Activated CD8-positive, alpha-beta T cell treated with anti-CD3 and anti-CD28 coated beads, Interleukin-2, amount 10 ng/mL, durations not matched to agents 7 days and 5 days (primary cell): ENCODE data around the gene MAD2L2. TPM values are rescaled to one million over a fixed set of nuclear protein-coding genes. Genes with fewer than 3 reads are reported as not detected.
A peak's percentile ranks its signal among the peaks of the same experiment; 100 is the strongest.

ENCODE experiments used
- ATAC-seq: fragments of 150-1000 bp; cut with Tn5 transposase; one replicate; pipeline ENCODE4 v1.10.0; 2021; ENCODE audit warnings: moderate library complexity
- CTCF ChIA-PET: fragments of 350-600 bp; sonication (Branson Sonifier 250); formaldehyde crosslinking; loops from one replicate; lab custom pipeline; 2021; ENCODE audit warnings: antibody characterized with exemption; lab: Charles Lee
- POLR2A ChIA-PET: fragments of 350-600 bp; sonication (Branson Sonifier 250); formaldehyde crosslinking; loops from one replicate; lab custom pipeline; 2021; ENCODE audit warnings: antibody characterized with exemption; lab: Charles Lee
- DNase-seq: peaks from one replicate; pipeline ENCODE4 v3.0.0-alpha.2; 2020
- H3K27ac Mint-ChIP-seq: one replicate; pipeline ENCODE4 v1.8.0; 2021; ENCODE audit warnings: mild to moderate bottlenecking, mixed read lengths
- H3K27me3 Mint-ChIP-seq: one replicate; pipeline ENCODE4 v1.8.0; 2021; ENCODE audit warnings: low read depth, mixed read lengths
- H3K36me3 Mint-ChIP-seq: one replicate; pipeline ENCODE4 v1.8.0; 2021; ENCODE audit warnings: low read depth, mixed read lengths
- H3K4me1 Mint-ChIP-seq: one replicate; pipeline ENCODE4 v1.8.0; 2021; ENCODE audit warnings: low read depth, mixed read lengths
- H3K4me3 Mint-ChIP-seq: one replicate; pipeline ENCODE4 v1.8.0; 2021; ENCODE audit warnings: mild to moderate bottlenecking, mixed read lengths
- H3K9me3 Mint-ChIP-seq: one replicate; pipeline ENCODE4 v1.8.0; 2022; ENCODE audit warnings: mixed read lengths; ENCODE audit not compliant: insufficient read depth
- total RNA-seq, 2 experiments: library from RNA; stranded (reverse); gene quantifications; one replicate each; pipeline ENCODE4 v1.2.3, GENCODE V29; 2021

MAD2L2 gene
- total RNA-seq, 2 experiments from 2014 or later: 127 to 129 TPM

DNA sequence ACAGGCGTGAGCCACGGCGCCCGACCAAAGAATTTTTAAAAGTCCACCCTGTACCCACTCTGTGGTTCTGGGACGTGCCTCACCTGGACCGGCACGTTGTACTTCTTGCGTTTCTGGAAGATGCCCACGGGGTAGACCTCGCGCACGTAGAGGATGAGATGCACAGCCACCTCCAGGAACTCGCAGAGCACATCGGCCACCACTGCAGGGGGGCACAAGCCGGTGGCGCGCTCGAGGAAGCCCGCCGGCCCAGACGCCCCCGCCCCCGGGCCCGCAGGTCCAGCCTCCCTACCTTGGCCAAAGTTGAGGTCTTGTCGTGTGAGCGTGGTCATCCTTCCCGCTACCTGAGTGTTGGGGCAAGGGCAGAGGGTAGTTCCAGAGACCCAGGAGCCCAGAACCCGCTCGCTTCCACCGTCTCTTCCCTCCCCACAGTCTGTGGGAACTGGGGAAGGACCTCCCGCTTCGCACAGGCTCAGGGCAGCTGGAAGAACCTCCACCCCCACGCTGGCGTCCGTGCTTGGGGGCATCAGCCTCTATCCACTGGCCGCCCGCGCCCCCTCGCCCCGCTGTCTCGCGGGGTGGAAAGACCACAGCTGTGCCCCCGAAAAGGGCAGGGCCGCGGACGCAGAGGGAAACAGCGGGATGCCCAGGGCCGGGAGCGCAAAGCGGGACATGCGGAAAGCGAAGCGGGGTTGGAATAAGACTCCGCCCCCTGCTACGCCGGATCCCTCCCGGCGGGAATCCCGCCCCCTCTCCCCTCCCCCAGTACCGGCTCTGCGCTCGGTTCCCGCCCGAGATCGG lies 478 bp downstream of the MAD2L2 start:
- no peaks in the 10 kb centered on the region for H3K9me3 Mint-ChIP-seq
- ATAC-seq (peak; percentile 8), DNase-seq (peak; percentile 28)
- peak overlapping the region; percentile 88 for H3K4me3 Mint-ChIP-seq
- peaks cover 11% of the 10 kb centered on the region for H3K27me3 Mint-ChIP-seq
- H3K36me3 Mint-ChIP-seq: peaks cover 27% of the 10 kb centered on the region
- peak overlapping the region; percentile 74 for H3K27ac Mint-ChIP-seq
- POLR2A ChIA-PET: interaction anchor here (0.7 to 5.7 kb wide), 8 partner anchors 12 to 229 kb away, joined by 3 to 38 read pairs (median 4); partner anchors contain the start of gene FBXO6
- H3K4me1 Mint-ChIP-seq: peaks cover 25% of the 10 kb centered on the region
- CTCF ChIA-PET: interaction anchor here (0.9 to 2.5 kb wide), 7 partner anchors 16 to 158 kb away, joined by 3 to 26 read pairs (median 6); partner anchors contain the start of gene FBXO6

DNA sequence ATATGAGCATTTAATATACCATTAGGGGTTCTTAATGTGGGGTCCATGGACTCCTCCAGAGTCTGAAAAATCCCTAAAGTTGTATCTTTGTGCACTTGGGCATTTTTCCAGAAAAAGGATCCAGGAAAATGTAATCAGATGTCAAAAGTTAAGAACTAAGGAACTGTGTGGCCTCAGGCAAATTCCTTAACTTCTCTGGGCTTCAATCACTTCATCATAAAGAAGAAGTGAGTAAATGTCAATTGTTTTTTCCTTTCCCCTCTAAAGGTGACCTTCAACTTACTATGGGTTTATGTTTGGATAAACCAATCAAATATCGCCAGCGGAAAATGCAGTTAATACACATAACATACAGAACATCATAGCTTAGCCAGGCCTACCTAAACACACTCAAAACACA lies 2.5 kb downstream of the MAD2L2 start:
- DNase-seq (no peak), ATAC-seq (no peak)
- POLR2A ChIA-PET: interaction anchor here (0.7 to 5.7 kb wide), 3 partner anchors 14 to 229 kb away, joined by 3 to 38 read pairs (median 4); partner anchors contain the start of gene FBXO6
- CTCF ChIA-PET: interaction anchor here (1.4 to 3.5 kb wide), 3 partner anchors 14 to 41 kb away, joined by 3 to 13 read pairs (median 6); partner anchors contain the start of gene FBXO6
- Mint-ChIP-seq H3K27me3 (peaks cover 4% of the 10 kb centered on the region), H3K4me1 (peaks cover 25% of the 10 kb centered on the region), H3K4me3 (peak overlapping the region; percentile 44), H3K36me3 (peaks cover 42% of the 10 kb centered on the region), H3K27ac (no peak overlapping the region), H3K9me3 (no peaks in the 10 kb centered on the region)

DNA sequence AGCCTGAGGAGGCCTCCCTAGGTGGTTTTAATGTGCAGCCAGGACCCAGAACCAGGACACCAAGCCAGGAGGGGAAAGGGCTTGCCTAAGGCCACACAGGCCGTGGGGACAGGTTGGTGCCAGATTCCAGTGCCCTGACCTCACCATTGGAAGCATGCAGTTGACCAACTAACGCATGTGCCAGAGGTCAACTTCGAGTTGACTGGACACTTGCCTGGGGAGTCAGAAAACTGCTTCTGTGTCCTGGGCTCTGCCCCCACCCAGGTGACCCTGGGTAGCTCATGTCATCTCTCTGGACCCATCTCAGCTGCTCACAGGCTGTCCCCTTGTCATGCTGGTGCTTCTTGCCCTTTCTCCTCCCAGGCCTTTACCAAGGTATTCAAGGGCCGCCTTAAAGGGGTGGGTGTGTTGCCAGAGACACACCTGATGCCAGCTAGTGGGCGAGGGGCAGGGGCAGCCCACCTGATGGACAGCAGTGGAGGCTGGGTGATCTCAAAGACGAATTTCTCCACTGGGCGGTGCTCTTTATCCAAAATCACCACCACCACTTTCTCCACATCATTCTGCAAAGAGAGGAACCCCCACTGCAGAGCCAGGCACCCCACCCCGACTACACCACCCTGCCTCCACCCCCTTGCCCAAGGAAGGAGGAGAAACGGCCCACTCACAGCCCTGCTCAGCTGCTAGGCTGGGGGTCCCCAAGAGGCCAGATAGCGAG lies 4.4 kb downstream of the MAD2L2 start:
- H3K4me1 Mint-ChIP-seq: peaks cover 19% of the 10 kb centered on the region
- ChIA-PET CTCF (interaction anchor here (0.6 to 3.5 kb wide), 4 partner anchors 12 to 43 kb away, joined by 3 to 13 read pairs (median 4); partner anchors contain the start of gene FBXO6), POLR2A (interaction anchor here (0.5 to 1.5 kb wide), 3 partner anchors 12 to 220 kb away, joined by 3 to 5 read pairs (median 4); no protein-coding TSS in a partner anchor)
- ATAC-seq (no peak), DNase-seq (no peak)
- no peaks in the 10 kb centered on the region for H3K27me3 Mint-ChIP-seq
- H3K9me3 Mint-ChIP-seq: no peaks in the 10 kb centered on the region
- H3K36me3 Mint-ChIP-seq: peaks cover 51% of the 10 kb centered on the region
- no peak overlapping the region for H3K27ac Mint-ChIP-seq
- H3K4me3 Mint-ChIP-seq: no peak overlapping the region

DNA sequence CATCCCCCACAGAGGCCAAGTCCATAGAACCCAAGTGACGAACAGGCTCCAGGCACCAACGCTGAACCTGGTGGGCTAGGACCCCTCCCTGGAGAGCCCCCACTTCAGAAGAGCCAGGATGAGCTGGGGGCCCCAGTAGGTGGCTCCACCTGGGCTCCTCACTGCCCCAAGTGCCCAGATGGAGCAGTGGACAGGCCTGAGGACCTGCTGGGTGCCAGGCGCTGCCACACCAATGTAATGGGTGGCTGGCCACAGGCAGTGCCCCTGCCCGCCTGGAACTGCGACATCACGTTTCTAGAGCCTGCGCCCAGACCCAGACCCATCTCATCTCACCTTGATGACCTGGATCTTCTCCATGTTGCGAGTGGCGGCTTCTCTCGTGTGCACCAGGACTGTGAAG lies 5.6 kb downstream of the MAD2L2 start:
- Mint-ChIP-seq H3K36me3 (peaks cover 55% of the 10 kb centered on the region), H3K4me1 (peaks cover 18% of the 10 kb centered on the region), H3K9me3 (no peaks in the 10 kb centered on the region), H3K4me3 (no peak overlapping the region), H3K27me3 (no peaks in the 10 kb centered on the region), H3K27ac (no peak overlapping the region)
- ChIA-PET POLR2A (interaction anchor here (1.5 kb wide), 1 partner anchor 10 kb away, joined by 4 read pairs; no protein-coding TSS in a partner anchor), CTCF (interaction anchor here (1.0 to 3.5 kb wide), 2 partner anchors 11 to 44 kb away, joined by 5 to 13 read pairs; no protein-coding TSS in a partner anchor)
- DNase-seq (no peak), ATAC-seq (no peak)

DNA sequence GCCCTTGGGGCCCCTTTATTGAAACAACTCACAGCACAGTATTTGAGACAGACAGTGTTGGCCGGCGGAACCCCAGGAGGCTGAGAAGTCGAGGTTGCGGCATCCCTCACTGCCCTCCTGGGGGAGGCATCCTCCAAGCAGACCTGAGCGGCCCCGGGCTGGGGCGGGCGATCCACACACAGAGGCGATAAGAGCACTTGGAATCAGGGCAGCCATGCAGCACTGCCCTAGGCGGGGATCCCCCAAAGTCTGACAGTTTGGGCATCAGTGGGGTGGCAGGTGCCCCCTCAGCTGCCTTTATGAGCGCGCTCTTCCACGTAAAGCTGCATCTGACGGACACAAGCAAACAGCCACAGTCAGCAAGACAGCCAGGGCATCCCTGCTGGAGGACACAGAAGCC lies 6.5 kb downstream of the MAD2L2 start:
- peaks cover 13% of the 10 kb centered on the region for H3K4me1 Mint-ChIP-seq
- CTCF ChIA-PET: interaction anchor here (1.0 kb wide), 1 partner anchor 10 kb away, joined by 5 read pairs; no protein-coding TSS in a partner anchor

DNA sequence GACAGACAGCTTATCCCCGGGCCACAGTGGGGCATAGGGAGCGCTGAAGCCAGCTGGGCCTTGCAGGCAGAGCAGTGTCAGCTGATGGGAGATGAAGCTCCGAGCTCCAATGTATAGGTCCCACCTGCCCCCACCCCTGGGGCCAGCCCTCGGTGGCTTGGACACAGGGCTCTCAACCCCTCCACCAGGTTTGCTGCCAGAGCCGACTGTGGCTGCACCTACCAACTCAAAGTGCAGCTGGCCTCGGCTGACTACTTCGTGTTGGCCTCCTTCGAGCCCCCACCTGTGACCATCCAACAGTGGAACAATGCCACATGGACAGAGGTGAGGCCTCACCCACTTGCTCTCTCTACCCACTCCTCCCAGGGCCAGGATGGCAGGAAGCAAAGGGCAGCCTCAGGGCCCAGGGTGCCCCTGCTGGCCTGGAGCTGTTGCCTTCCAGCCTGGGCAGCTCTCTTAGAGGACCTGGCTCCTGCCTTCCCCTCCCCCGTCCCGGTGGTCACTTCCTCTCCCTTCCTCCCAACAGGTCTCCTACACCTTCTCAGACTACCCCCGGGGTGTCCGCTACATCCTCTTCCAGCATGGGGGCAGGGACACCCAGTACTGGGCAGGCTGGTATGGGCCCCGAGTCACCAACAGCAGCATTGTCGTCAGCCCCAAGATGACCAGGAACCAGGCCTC lies 7.7 kb downstream of the MAD2L2 start:
- Mint-ChIP-seq H3K4me3 (no peak overlapping the region), H3K27me3 (no peaks in the 10 kb centered on the region), H3K4me1 (peaks cover 9% of the 10 kb centered on the region), H3K27ac (no peak overlapping the region), H3K9me3 (no peaks in the 10 kb centered on the region), H3K36me3 (peaks cover 56% of the 10 kb centered on the region)
- POLR2A ChIA-PET: interaction anchor here (1.0 to 2.2 kb wide), 2 partner anchors 9 to 235 kb away, joined by 5 to 10 read pairs; partner anchors contain the start of gene FBXO6
- no peak for ATAC-seq
- CTCF ChIA-PET: interaction anchor here (1.1 to 1.3 kb wide), 2 partner anchors 8 to 22 kb away, joined by 3 read pairs; no protein-coding TSS in a partner anchor
- no peak for DNase-seq

More for the DNA sequence above, 6.5 kb downstream of the MAD2L2 start:
- Mint-ChIP-seq H3K4me3 (no peak overlapping the region), H3K36me3 (peaks cover 55% of the 10 kb centered on the region), H3K27me3 (no peaks in the 10 kb centered on the region), H3K9me3 (no peaks in the 10 kb centered on the region), H3K27ac (no peak overlapping the region)
- DNase-seq: no peak
- POLR2A ChIA-PET: no interaction called here
- no peak for ATAC-seq

DNA sequence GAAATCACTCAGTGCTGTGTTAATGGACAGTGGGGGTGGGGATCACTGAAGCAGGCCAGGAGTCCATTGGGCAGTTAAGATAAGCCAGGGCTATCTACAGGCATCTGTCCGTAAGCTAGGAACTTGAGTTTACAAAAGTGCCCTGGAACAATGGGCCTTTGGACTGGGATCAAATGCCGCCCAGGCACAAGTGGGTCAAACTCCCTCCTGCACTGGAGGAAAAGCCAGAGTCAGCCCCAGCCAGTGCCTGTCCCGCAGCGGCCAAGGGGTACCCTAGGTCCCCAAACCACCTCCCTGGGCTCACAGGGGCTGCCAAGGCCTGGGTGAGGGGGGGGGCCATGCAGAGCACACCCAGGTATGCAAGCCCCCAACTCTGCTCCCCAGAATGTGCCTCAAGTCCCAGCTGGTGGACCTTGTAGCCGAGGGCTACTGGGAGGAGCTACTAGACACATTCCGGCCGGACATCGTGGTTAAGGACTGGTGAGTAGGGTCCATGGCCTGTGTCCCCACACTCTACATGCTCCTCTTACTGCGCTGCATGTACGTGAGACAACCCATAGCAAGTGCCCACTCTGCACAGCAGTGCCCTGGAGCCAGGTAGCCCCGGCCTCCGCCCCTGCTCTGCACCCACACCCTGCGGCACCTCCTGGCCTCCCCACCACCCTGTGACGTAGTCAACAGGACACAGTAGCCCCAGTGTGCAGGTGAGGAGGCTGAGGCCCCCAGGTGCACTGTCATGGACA lies 9.2 kb downstream of the MAD2L2 start:
- Mint-ChIP-seq H3K27me3 (no peaks in the 10 kb centered on the region), H3K4me1 (peaks cover 18% of the 10 kb centered on the region), H3K4me3 (no peak overlapping the region), H3K36me3 (peaks cover 60% of the 10 kb centered on the region), H3K9me3 (no peaks in the 10 kb centered on the region), H3K27ac (no peak overlapping the region)
- DNase-seq (no peak), ATAC-seq (no peak)
- POLR2A ChIA-PET: interaction anchor here (2.2 kb wide), 1 partner anchor 7 kb away, joined by 10 read pairs; the partner anchor contains the start of gene FBXO6
- CTCF ChIA-PET: no interaction called here

DNA sequence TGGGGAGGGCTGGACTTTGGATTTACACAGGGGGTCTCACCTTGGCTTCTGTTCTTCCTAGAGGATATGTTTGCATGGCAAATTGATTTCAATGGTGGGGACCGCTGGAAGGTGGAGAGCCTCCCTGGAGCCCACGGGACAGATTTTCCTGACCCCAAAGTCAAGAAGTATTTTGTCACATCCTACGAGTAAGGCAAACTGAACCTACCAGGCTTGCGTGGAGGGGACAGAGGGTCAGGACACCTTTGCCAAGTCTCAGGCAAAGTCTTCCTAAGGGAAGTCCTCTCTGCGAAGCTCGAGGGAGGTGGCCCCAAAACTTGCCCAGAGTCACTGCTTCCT lies 9.8 kb downstream of the MAD2L2 start:
- no peaks in the 10 kb centered on the region for H3K9me3 Mint-ChIP-seq
- DNase-seq (no peak), ATAC-seq (no peak)
- POLR2A ChIA-PET: no interaction called here
- peaks cover 18% of the 10 kb centered on the region for H3K4me1 Mint-ChIP-seq
- no peaks in the 10 kb centered on the region for H3K27me3 Mint-ChIP-seq
- no peak overlapping the region for H3K27ac Mint-ChIP-seq
- CTCF ChIA-PET: no interaction called here
- peaks cover 59% of the 10 kb centered on the region for H3K36me3 Mint-ChIP-seq
- H3K4me3 Mint-ChIP-seq: no peak overlapping the region

DNA sequence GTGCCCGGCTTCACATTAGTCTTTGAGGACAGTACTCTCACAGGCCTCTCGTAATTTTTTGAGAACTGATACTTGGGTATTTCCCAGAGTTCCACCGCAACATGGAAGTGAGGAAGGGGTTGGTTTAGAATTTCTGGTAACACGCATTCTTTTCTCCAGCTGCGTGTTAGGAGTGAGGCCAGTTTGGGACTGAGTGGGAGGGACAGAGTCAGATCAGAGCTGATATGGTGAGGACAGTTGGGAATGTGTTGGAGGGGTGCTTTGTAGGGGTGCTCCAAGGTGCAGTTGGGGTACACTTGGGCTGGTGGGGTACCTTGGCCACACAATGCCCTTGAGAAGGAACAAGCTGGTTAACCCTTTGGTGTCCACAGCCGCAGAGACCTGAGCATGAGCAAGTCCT lies 10.2 kb downstream of the MAD2L2 start:
- CTCF ChIA-PET: no interaction called here
- no peaks in the 10 kb centered on the region for H3K9me3 Mint-ChIP-seq

DNA sequence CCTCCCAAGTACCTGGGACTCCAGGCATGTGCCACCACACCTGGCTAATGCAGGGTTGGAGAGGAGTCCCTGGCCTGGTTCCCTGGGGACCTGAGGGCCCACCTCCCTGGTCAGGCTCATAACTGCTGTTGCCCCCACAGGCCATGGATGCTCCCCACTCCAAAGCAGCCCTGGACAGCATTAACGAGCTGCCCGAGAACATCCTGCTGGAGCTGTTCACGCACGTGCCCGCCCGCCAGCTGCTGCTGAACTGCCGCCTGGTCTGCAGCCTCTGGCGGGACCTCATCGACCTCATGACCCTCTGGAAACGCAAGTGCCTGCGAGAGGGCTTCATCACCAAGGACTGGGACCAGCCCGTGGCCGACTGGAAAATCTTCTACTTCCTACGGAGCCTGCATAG lies 12.4 kb downstream of the MAD2L2 start:
- peaks cover 25% of the 10 kb centered on the region for H3K4me1 Mint-ChIP-seq
- no peak for ATAC-seq
- H3K27ac Mint-ChIP-seq: peak overlapping the region; percentile 39
- no peak for DNase-seq
- ChIA-PET POLR2A (no interaction called here), CTCF (interaction anchor here (1.1 kb wide), 1 partner anchor 51 kb away, joined by 5 read pairs; no protein-coding TSS in a partner anchor)
- H3K36me3 Mint-ChIP-seq: peaks cover 41% of the 10 kb centered on the region
- H3K4me3 Mint-ChIP-seq: no peak overlapping the region
- H3K27me3 Mint-ChIP-seq: no peaks in the 10 kb centered on the region
- no peaks in the 10 kb centered on the region for H3K9me3 Mint-ChIP-seq

More for the DNA sequence above, 10.2 kb downstream of the MAD2L2 start:
- H3K27ac Mint-ChIP-seq: peak overlapping the region; percentile 16
- no peak overlapping the region for H3K4me3 Mint-ChIP-seq
- H3K4me1 Mint-ChIP-seq: peaks cover 23% of the 10 kb centered on the region
- POLR2A ChIA-PET: no interaction called here
- ATAC-seq: no peak
- DNase-seq: no peak
- H3K36me3 Mint-ChIP-seq: peaks cover 57% of the 10 kb centered on the region
- no peaks in the 10 kb centered on the region for H3K27me3 Mint-ChIP-seq
